ENCODE data around the gene RHOBTB3.
A peak's percentile ranks its signal among the peaks of the same experiment; 100 is the strongest.

DNA sequence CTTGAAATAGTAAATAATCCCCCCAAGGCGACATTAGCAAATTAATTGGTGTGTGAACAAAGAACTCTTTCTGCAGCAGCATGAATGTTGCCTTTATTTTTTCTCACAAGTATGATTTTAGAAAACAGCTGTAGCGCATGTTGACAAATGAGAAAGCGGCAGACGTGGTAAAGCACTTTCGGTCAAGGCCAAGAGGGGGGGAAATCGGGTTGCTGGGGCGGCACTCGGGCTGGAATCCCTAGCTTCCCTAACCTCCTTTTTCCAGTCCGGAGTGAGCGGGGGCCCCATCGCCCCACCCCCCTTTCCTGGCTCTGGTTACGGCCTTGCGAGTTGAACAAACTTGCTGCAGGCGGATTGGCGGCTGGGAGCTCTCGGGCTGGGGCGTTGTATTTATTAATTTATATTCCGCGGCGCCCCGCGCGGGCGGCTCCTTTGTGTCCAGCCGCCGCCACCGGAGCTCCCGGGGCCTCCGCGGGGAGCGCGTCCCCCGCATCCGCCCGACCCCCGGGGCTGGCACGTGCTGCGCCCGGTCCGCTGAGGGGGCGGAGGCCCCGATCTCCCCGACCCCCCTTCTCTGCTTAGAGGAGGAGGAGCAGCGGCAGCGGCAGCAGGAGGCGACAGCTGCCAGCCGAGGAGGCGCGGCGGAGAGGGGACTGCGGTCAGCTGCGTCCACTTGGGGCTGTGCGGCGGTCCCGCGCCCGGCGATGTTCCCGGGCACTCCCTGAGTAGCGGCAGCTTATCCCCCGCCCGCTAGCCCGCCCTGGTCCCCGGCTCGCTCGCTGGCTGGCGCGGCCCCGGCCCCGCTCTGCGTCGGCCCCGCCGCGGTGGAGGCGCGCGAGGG, at the start of gene RHOBTB3:
- no peak for TF ChIP-seq EZH2 (IDR thresholded peaks at IDR 0.05)
- TF ChIP-seq, protein P1, sequence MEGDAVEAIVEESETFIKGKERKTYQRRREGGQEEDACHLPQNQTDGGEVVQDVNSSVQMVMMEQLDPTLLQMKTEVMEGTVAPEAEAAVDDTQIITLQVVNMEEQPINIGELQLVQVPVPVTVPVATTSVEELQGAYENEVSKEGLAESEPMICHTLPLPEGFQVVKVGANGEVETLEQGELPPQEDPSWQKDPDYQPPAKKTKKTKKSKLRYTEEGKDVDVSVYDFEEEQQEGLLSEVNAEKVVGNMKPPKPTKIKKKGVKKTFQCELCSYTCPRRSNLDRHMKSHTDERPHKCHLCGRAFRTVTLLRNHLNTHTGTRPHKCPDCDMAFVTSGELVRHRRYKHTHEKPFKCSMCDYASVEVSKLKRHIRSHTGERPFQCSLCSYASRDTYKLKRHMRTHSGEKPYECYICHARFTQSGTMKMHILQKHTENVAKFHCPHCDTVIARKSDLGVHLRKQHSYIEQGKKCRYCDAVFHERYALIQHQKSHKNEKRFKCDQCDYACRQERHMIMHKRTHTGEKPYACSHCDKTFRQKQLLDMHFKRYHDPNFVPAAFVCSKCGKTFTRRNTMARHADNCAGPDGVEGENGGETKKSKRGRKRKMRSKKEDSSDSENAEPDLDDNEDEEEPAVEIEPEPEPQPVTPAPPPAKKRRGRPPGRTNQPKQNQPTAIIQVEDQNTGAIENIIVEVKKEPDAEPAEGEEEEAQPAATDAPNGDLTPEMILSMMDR (IDR thresholded peaks at IDR 0.05 in 2 of 3, conservative IDR thresholded peaks at IDR 0.05 in 1 of 3; ENCODE audit: borderline replicate concordance in 1 of 3, insufficient read depth in 1 of 3, low read depth in 2 of 3, low read length in 2 of 3), result no peak
- peak; percentile 60 for TF ChIP-seq POLR2A (IDR thresholded peaks at IDR 0.05; ENCODE audit: borderline replicate concordance, extremely low read depth, insufficient read depth, insufficient read length)
- TF ChIP-seq EZH2phosphoT487 (IDR thresholded peaks at IDR 0.05; ENCODE audit: borderline replicate concordance), result no peak
- TF ChIP-seq POLR2AphosphoS5 (IDR thresholded peaks at IDR 0.05; ENCODE audit: low read depth, low read length), result peak; percentile 60
- TF ChIP-seq YY1 (IDR thresholded peaks at IDR 0.05; ENCODE audit: extremely low read depth, insufficient replicate concordance, low read depth, low read length), result no peak
- TF ChIP-seq JUND (IDR thresholded peaks at IDR 0.05), result no peak
- 0 out of 2 replicates have a peak, but pooled peaks have one; percentile 13 for TF ChIP-seq RAD21 (IDR thresholded peaks at IDR 0.05; ENCODE audit: low read depth)
- TF ChIP-seq SIN3A (IDR thresholded peaks at IDR 0.05; ENCODE audit: low read depth), result 0 out of 2 replicates have a peak, but pooled peaks have one; percentile 22
- TF ChIP-seq SRF (IDR thresholded peaks at IDR 0.05; ENCODE audit: low read depth), result 0 out of 2 replicates have a peak, but pooled peaks have one; percentile 19
- TF ChIP-seq, protein P2, sequence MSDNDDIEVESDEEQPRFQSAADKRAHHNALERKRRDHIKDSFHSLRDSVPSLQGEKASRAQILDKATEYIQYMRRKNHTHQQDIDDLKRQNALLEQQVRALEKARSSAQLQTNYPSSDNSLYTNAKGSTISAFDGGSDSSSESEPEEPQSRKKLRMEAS (IDR thresholded peaks at IDR 0.05), result peak; percentile 61
- no peak for TF ChIP-seq CEBPB (IDR thresholded peaks at IDR 0.05; ENCODE audit: low read depth)
- TF ChIP-seq, protein P3, sequence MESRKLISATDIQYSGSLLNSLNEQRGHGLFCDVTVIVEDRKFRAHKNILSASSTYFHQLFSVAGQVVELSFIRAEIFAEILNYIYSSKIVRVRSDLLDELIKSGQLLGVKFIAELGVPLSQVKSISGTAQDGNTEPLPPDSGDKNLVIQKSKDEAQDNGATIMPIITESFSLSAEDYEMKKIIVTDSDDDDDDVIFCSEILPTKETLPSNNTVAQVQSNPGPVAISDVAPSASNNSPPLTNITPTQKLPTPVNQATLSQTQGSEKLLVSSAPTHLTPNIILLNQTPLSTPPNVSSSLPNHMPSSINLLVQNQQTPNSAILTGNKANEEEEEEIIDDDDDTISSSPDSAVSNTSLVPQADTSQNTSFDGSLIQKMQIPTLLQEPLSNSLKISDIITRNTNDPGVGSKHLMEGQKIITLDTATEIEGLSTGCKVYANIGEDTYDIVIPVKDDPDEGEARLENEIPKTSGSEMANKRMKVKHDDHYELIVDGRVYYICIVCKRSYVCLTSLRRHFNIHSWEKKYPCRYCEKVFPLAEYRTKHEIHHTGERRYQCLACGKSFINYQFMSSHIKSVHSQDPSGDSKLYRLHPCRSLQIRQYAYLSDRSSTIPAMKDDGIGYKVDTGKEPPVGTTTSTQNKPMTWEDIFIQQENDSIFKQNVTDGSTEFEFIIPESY (IDR thresholded peaks at IDR 0.05; ENCODE audit: extremely low read depth, insufficient replicate concordance, low read length), result no peak
- TF ChIP-seq, protein P4, sequence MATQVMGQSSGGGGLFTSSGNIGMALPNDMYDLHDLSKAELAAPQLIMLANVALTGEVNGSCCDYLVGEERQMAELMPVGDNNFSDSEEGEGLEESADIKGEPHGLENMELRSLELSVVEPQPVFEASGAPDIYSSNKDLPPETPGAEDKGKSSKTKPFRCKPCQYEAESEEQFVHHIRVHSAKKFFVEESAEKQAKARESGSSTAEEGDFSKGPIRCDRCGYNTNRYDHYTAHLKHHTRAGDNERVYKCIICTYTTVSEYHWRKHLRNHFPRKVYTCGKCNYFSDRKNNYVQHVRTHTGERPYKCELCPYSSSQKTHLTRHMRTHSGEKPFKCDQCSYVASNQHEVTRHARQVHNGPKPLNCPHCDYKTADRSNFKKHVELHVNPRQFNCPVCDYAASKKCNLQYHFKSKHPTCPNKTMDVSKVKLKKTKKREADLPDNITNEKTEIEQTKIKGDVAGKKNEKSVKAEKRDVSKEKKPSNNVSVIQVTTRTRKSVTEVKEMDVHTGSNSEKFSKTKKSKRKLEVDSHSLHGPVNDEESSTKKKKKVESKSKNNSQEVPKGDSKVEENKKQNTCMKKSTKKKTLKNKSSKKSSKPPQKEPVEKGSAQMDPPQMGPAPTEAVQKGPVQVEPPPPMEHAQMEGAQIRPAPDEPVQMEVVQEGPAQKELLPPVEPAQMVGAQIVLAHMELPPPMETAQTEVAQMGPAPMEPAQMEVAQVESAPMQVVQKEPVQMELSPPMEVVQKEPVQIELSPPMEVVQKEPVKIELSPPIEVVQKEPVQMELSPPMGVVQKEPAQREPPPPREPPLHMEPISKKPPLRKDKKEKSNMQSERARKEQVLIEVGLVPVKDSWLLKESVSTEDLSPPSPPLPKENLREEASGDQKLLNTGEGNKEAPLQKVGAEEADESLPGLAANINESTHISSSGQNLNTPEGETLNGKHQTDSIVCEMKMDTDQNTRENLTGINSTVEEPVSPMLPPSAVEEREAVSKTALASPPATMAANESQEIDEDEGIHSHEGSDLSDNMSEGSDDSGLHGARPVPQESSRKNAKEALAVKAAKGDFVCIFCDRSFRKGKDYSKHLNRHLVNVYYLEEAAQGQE (IDR thresholded peaks at IDR 0.05; ENCODE audit: low read depth), result no peak
